GM12878 (cell line): ENCODE measurements around the gene UBE2M. TPM values are rescaled to one million over a fixed set of nuclear protein-coding genes. Genes with fewer than 3 reads are reported as not detected.

Experiments
- ATAC-seq: fragments of 200-7000 bp; cut with Tn5 transposase; 3 replicates; pipeline ENCODE4 v1.9.1; 2020; ENCODE audit warnings: mild to moderate bottlenecking, moderate library complexity
- BruUV-seq: library from RNA; stranded (reverse); fragments of 400-500 nt; replicated peaks from 2 replicates; lab custom pipeline; 2021; lab: Mats Ljungman, UMichigan
- CTCF ChIA-PET: fragments of 300-600 bp; sonication (Branson Sonifier 250); formaldehyde crosslinking; extraction: SDS; loops from one replicate; lab custom pipeline; 2021; ENCODE audit warnings: inconsistent platforms; lab: Yijun Ruan, JAX
- POLR2A ChIA-PET: fragments of 350-600 bp; formaldehyde crosslinking; extraction: SDS; loops from one replicate; lab custom pipeline; 2021; ENCODE audit warnings: inconsistent platforms; lab: Charles Lee
- RAD21 ChIA-PET: fragments of 300-600 bp; sonication (Branson Sonifier 250); formaldehyde crosslinking; loops from one replicate; lab custom pipeline; 2023; ENCODE audit warnings: antibody characterized with exemption; ENCODE audit not compliant: unreplicated experiment; lab: Charles Lee
- SMC1A ChIA-PET: fragments of 300-600 bp; sonication (Branson Sonifier 250); formaldehyde crosslinking; loops from one replicate; lab custom pipeline; 2023; ENCODE audit not compliant: unreplicated experiment, uncharacterized antibody; lab: Charles Lee
- DNase-seq: peaks from one replicate; pipeline ENCODE4 v3.0.0-alpha.2; 2011; ENCODE audit warnings: low read depth, low spot score
- FAIRE-seq: peaks from 3 replicates; lab custom pipeline; 2011; peaks lifted over from hg19 to GRCh38; lab: Jason Lieb, UNC
- H2AFZ ChIP-seq: 2 replicates; pipeline ENCODE4 v1.6.0; 2011; ENCODE audit warnings: low read depth, low read length, control low read depth; ENCODE audit not compliant: control insufficient read depth
- H3K27ac ChIP-seq: 2 replicates; pipeline ENCODE4 v1.5.1; 2011; ENCODE audit warnings: control low read depth; ENCODE audit not compliant: control insufficient read depth, insufficient read depth
- H3K27me3 ChIP-seq, 2 experiments: replicated peaks in 1 of 2; 2 replicates each; pipeline versions ENCODE4 v1.6.0 to v1.6.1; 2011; ENCODE audit warnings: low read length in 1 of 2; ENCODE audit not compliant: control insufficient read depth in 2 of 2, insufficient read depth in 2 of 2
- H3K36me3 ChIP-seq, 2 experiments: 2 replicates each; pipeline ENCODE4 v1.5.1; 2011; ENCODE audit warnings: low read length in 1 of 2; ENCODE audit not compliant: control insufficient read depth in 2 of 2, insufficient read depth in 2 of 2
- H3K4me1 ChIP-seq: 2 replicates; pipeline ENCODE4 v1.6.1; 2011; ENCODE audit warnings: mild to moderate bottlenecking, low read length, moderate library complexity, mixed read lengths; ENCODE audit not compliant: control insufficient read depth, insufficient read depth
- H3K4me2 ChIP-seq: 2 replicates; pipeline ENCODE4 v1.6.0; 2011; ENCODE audit warnings: control low read depth; ENCODE audit not compliant: control insufficient read depth, insufficient read depth
- H3K4me3 ChIP-seq: fragments of 200-600 bp; sonication (generic); 2 replicates; pipeline ENCODE4 v1.5.1; 2016
- H3K79me2 ChIP-seq: 2 replicates; pipeline ENCODE4 v1.6.0; 2011; ENCODE audit warnings: low read length; ENCODE audit not compliant: control insufficient read depth, insufficient read depth
- H3K9ac ChIP-seq: 2 replicates; pipeline ENCODE4 v1.8.0; 2011; ENCODE audit warnings: low read length, control low read depth, mixed read lengths; ENCODE audit not compliant: control insufficient read depth, insufficient read depth
- H3K9me3 ChIP-seq: replicated peaks from 3 replicates; pipeline ENCODE4 v1.5.1; 2011; ENCODE audit warnings: mild to moderate bottlenecking, low read length; ENCODE audit not compliant: control insufficient read depth, insufficient read depth
- H4K20me1 ChIP-seq: 2 replicates; pipeline ENCODE4 v1.6.0; 2011; ENCODE audit not compliant: control insufficient read depth, insufficient read depth
- ATF7 ChIP-seq: fragments of 450-650 bp; IDR thresholded peaks from 2 replicates; pipeline ENCODE4 v1.6.1; 2016; ENCODE audit warnings: low read depth, mild to moderate bottlenecking
- FOXK2 ChIP-seq: fragments of 450-650 bp; IDR thresholded peaks from 2 replicates; pipeline ENCODE4 v1.6.1; 2017; ENCODE audit warnings: mild to moderate bottlenecking, moderate library complexity
- HDAC6 ChIP-seq: fragments of 200-600 bp; sonication (generic); IDR thresholded peaks from one replicate; pipeline ENCODE4 v1.8.0; 2017; ENCODE audit warnings: antibody characterized with exemption; ENCODE audit not compliant: unreplicated experiment
- MTA3 ChIP-seq: IDR thresholded peaks from 2 replicates; pipeline ENCODE4 v1.6.1; 2012; ENCODE audit warnings: low read length, inconsistent platforms, borderline replicate concordance
- POLR2A ChIP-seq: IDR thresholded peaks from 2 replicates; pipeline ENCODE4 v1.6.1; 2011; ENCODE audit warnings: low read depth, mild to moderate bottlenecking, low read length
- POLR2AphosphoS5 ChIP-seq: IDR thresholded peaks from 2 replicates; pipeline ENCODE4 v1.6.1; 2011; ENCODE audit warnings: mild to moderate bottlenecking, low read length, inconsistent platforms
- RCOR1 ChIP-seq: conservative IDR thresholded peaks from 2 replicates; pipeline ENCODE4 v1.6.1; 2012; ENCODE audit warnings: low read depth, low read length, improper control_type of control experiment
- RUNX3 ChIP-seq: IDR thresholded peaks from 2 replicates; pipeline ENCODE4 v1.6.1; 2012; ENCODE audit warnings: low read length, inconsistent platforms
- SUZ12 ChIP-seq: fragments of 200-600 bp; sonication (generic); IDR thresholded peaks from one replicate; pipeline ENCODE4 v1.6.1; 2018; ENCODE audit warnings: antibody characterized with exemption, mild to moderate bottlenecking; ENCODE audit not compliant: unreplicated experiment
- WRNIP1 ChIP-seq: IDR thresholded peaks from 2 replicates; pipeline ENCODE4 v1.6.1; 2011; ENCODE audit warnings: low read depth, low read length, improper control_type of control experiment, borderline replicate concordance
- ZBED1 ChIP-seq: IDR thresholded peaks from 2 replicates; pipeline ENCODE4 v1.6.1; 2016; ENCODE audit warnings: borderline replicate concordance
- ZZZ3 ChIP-seq: IDR thresholded peaks from 2 replicates; pipeline ENCODE4 v1.6.1; 2011; ENCODE audit warnings: low read depth; ENCODE audit not compliant: control insufficient read depth, insufficient read length
- WGBS: methylation state at CpG from one replicate; pipeline ENCODE4 v1.1.6; 2016; ENCODE audit warnings: low lambda C conversion rate; ENCODE audit not compliant: insufficient replicate concordance, insufficient coverage; ENCODE audit errors: missing lambda C conversion rate; 5-methylcytosine and 5-hydroxymethylcytosine counted together
- in situ Hi-C: fragments of 300-500 bp; cut with MboI; formaldehyde crosslinking; loops from 9 replicates; pipeline ENCODE4 v1.14.3; 2018; ENCODE audit warnings: mixed read lengths
- intact Hi-C: fragments of 100-400 bp; cut with micrococcal nuclease; formaldehyde crosslinking; loops from one replicate; pipeline ENCODE4 v1.14.2; 2022; ENCODE audit not compliant: unreplicated experiment
- polyA plus RNA-seq, 11 experiments: library from polyadenylated mRNA; depleted of rRNA in 4 of 11; unstranded in 6 of 11; stranded (reverse) in 5 of 11; fragments of >200 nt; fragmentation: Nextera tagmentation in 4 of 11; fragmentation: Illumina TruSeq in 1 of 11; extraction: Ambion mirVana in 4 of 11; extraction: Trizol in 1 of 11; gene quantifications; 1 replicate in 1 of 11; 2 replicates in 10 of 11; pipeline versions ENCODE4 v1.2.1 to v1.2.3, GENCODE V29; 2011 to 2016; ENCODE audit warnings: inconsistent platforms in 2 of 11, missing spikeins in 2 of 11, low read depth in 1 of 11
- total RNA-seq, 4 experiments: library from RNA; depleted of rRNA in 3 of 4; stranded (reverse); fragments of >200 nt in 3 of 4; fragmentation: Illumina TruSeq in 1 of 4; extraction: Trizol in 1 of 4; gene quantifications; 2 replicates each; pipeline versions ENCODE4 v1.2.1 to v1.2.3, GENCODE V29; 2013 to 2021
- TF ChIP-seq, protein P1 (sequence below): fragments of 450-650 bp; IDR thresholded peaks from 2 replicates; pipeline ENCODE4 v1.6.1; 2017; ENCODE audit warnings: borderline replicate concordance
- TF ChIP-seq, protein P2 (sequence below): fragments of 450-650 bp; formaldehyde crosslinking; IDR thresholded peaks from 2 replicates; pipeline ENCODE4 v1.4.0; 2020; ENCODE audit warnings: mild to moderate bottlenecking, moderate library complexity
- TF ChIP-seq, protein P3 (sequence below): IDR thresholded peaks from 2 replicates; pipeline ENCODE4 v1.6.1; 2011; ENCODE audit warnings: borderline replicate concordance, low read depth, mild to moderate bottlenecking, moderate library complexity, mixed read lengths, low read length; ENCODE audit not compliant: insufficient read depth; ENCODE audit errors: extremely low read length
- TF ChIP-seq, protein P4 (sequence below): fragments of 450-650 bp; IDR thresholded peaks from 2 replicates; pipeline ENCODE4 v1.6.1; 2017; ENCODE audit warnings: mild to moderate bottlenecking, moderate library complexity

UBE2M gene
- total and polyA plus RNA-seq, 10 of the 15 experiments (the other 5 are each of a cell fraction or from before 2014, with no cell fraction given) = 1.4 to 105 (median 73.9) TPM

DNA sequence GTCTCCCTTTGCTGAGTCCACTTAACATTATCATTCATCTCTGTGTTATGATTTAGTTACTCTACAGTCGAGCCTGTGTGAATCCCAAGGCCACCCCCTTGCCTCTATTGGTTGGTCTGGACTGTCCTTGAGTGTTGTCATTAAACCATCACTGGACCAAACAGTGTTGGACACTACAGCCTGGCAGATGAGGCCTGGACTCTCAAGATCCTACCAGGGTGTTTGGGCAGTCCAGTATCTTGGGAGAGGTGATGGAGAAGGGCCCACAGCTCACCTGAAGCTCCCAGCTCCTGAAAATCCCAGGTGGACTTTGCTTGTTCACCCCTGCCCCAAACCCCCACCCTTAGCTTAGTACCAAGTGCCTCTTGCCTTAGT lies 7.3 kb downstream of the UBE2M start:
- Histone ChIP-seq H3K4me2 (no peak overlapping the region), H3K36me3 (peaks cover 28 to 52% of the 10 kb centered on the region in 2 experiments; a peak in 3 of 4 replicates), H3K9ac (no peak overlapping the region), H3K79me2 (peaks cover 43% of the 10 kb centered on the region), H3K27ac (no peak overlapping the region), H4K20me1 (peaks cover 6% of the 10 kb centered on the region)
- intact Hi-C loops = no loop called here
- ChIA-PET POLR2A (no interaction called here), SMC1A (no interaction called here), CTCF (no interaction called here), RAD21 (no interaction called here)
- no peak for DNase-seq
- TF ChIP-seq POLR2AphosphoS5 = peak; percentile 6; the same call in 1 of the 2 replicates
- no peak for TF ChIP-seq RUNX3
- TF ChIP-seq ZBED1 = no peak
- TF ChIP-seq, protein P1, sequence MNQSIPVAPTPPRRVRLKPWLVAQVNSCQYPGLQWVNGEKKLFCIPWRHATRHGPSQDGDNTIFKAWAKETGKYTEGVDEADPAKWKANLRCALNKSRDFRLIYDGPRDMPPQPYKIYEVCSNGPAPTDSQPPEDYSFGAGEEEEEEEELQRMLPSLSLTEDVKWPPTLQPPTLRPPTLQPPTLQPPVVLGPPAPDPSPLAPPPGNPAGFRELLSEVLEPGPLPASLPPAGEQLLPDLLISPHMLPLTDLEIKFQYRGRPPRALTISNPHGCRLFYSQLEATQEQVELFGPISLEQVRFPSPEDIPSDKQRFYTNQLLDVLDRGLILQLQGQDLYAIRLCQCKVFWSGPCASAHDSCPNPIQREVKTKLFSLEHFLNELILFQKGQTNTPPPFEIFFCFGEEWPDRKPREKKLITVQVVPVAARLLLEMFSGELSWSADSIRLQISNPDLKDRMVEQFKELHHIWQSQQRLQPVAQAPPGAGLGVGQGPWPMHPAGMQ = no peak
- no peak for TF ChIP-seq RCOR1
- TF ChIP-seq ATF7 = no peak
- TF ChIP-seq FOXK2 = no peak
- TF ChIP-seq, protein P2, sequence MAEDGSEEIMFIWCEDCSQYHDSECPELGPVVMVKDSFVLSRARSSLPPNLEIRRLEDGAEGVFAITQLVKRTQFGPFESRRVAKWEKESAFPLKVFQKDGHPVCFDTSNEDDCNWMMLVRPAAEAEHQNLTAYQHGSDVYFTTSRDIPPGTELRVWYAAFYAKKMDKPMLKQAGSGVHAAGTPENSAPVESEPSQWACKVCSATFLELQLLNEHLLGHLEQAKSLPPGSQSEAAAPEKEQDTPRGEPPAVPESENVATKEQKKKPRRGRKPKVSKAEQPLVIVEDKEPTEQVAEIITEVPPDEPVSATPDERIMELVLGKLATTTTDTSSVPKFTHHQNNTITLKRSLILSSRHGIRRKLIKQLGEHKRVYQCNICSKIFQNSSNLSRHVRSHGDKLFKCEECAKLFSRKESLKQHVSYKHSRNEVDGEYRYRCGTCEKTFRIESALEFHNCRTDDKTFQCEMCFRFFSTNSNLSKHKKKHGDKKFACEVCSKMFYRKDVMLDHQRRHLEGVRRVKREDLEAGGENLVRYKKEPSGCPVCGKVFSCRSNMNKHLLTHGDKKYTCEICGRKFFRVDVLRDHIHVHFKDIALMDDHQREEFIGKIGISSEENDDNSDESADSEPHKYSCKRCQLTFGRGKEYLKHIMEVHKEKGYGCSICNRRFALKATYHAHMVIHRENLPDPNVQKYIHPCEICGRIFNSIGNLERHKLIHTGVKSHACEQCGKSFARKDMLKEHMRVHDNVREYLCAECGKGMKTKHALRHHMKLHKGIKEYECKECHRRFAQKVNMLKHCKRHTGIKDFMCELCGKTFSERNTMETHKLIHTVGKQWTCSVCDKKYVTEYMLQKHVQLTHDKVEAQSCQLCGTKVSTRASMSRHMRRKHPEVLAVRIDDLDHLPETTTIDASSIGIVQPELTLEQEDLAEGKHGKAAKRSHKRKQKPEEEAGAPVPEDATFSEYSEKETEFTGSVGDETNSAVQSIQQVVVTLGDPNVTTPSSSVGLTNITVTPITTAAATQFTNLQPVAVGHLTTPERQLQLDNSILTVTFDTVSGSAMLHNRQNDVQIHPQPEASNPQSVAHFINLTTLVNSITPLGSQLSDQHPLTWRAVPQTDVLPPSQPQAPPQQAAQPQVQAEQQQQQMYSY = no peak
- TF ChIP-seq, protein P3, sequence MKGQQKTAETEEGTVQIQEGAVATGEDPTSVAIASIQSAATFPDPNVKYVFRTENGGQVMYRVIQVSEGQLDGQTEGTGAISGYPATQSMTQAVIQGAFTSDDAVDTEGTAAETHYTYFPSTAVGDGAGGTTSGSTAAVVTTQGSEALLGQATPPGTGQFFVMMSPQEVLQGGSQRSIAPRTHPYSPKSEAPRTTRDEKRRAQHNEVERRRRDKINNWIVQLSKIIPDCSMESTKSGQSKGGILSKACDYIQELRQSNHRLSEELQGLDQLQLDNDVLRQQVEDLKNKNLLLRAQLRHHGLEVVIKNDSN = no peak
- no peak for TF ChIP-seq ZZZ3
- no peak for TF ChIP-seq WRNIP1
- TF ChIP-seq POLR2A = peak; percentile 40; the same call in 1 of the 2 replicates
- TF ChIP-seq, protein P4, sequence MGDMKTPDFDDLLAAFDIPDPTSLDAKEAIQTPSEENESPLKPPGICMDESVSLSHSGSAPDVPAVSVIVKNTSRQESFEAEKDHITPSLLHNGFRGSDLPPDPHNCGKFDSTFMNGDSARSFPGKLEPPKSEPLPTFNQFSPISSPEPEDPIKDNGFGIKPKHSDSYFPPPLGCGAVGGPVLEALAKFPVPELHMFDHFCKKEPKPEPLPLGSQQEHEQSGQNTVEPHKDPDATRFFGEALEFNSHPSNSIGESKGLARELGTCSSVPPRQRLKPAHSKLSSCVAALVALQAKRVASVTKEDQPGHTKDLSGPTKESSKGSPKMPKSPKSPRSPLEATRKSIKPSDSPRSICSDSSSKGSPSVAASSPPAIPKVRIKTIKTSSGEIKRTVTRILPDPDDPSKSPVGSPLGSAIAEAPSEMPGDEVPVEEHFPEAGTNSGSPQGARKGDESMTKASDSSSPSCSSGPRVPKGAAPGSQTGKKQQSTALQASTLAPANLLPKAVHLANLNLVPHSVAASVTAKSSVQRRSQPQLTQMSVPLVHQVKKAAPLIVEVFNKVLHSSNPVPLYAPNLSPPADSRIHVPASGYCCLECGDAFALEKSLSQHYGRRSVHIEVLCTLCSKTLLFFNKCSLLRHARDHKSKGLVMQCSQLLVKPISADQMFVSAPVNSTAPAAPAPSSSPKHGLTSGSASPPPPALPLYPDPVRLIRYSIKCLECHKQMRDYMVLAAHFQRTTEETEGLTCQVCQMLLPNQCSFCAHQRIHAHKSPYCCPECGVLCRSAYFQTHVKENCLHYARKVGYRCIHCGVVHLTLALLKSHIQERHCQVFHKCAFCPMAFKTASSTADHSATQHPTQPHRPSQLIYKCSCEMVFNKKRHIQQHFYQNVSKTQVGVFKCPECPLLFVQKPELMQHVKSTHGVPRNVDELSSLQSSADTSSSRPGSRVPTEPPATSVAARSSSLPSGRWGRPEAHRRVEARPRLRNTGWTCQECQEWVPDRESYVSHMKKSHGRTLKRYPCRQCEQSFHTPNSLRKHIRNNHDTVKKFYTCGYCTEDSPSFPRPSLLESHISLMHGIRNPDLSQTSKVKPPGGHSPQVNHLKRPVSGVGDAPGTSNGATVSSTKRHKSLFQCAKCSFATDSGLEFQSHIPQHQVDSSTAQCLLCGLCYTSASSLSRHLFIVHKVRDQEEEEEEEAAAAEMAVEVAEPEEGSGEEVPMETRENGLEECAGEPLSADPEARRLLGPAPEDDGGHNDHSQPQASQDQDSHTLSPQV = no peak
- no peak for TF ChIP-seq HDAC6
- no peak; the same call in 1 of the 2 replicates for TF ChIP-seq MTA3
- no peak for TF ChIP-seq SUZ12
- TF ChIP-seq, all 136 proteins: peak for 2
- Histone ChIP-seq H2AFZ (no peak overlapping the region), H3K4me3 (no peak overlapping the region), H3K27me3 (no peaks in the 10 kb centered on the region), H3K9me3 (no peaks in the 10 kb centered on the region), H3K4me1 (peaks cover 23% of the 10 kb centered on the region)
- no peak for ATAC-seq
- no TSS peak for BruUV-seq
- WGBS = 79% methylated on average over 1 of the region's 1 CpG
- in situ Hi-C loops = no loop called here
- no peak for FAIRE-seq
